ENCODE measurements around the gene B4GALT5. TPM values are rescaled to one million over a fixed set of nuclear protein-coding genes. Genes with fewer than 3 reads are reported as not detected.
"Not testable (repeated sequence)": the region's sequence is repeated elsewhere in the genome, so short reads cannot be mapped to it uniquely, and the experiment has no call there.

B4GALT5 gene
- total RNA-seq, 2 donors from 2014 or later, result 14.8 to 27.3 TPM

GRCh38 chr20:49615051-49615400, 98.7 kb downstream of the B4GALT5 start:
- H3K27me3 Mint-ChIP-seq (ENCODE audit: low read depth); DNase-seq; ATAC-seq (replicated peaks in 1 of 2); H3K4me3 Mint-ChIP-seq; H3K27ac Mint-ChIP-seq; H3K4me1 Mint-ChIP-seq (ENCODE audit: low read depth); H3K9me3 Mint-ChIP-seq; H3K36me3 Mint-ChIP-seq (ENCODE audit: insufficient read depth in 2 of 2): not testable (repeated sequence)

- Mint-ChIP-seq H3K27me3 (ENCODE audit: low read depth) (peaks cover 4% of the 10 kb centered on the region), H3K4me3 (no peak overlapping the region), H3K4me1 (ENCODE audit: low read depth) (peaks cover 8% of the 10 kb centered on the region), H3K36me3 (ENCODE audit: insufficient read depth in 2 of 2) (no peaks in the 10 kb centered on the region), H3K9me3 (no peaks in the 10 kb centered on the region), H3K27ac (no peak overlapping the region)
- ATAC-seq (replicated peaks in 1 of 2), result no peak
- DNase-seq, result no peak
These were observed 99.2 kb downstream of the B4GALT5 start for GRCh38 chr20:49614338-49615050.

GRCh38 chr20:49612127-49612738, 101.4 kb downstream of the B4GALT5 start:
- H3K4me1 Mint-ChIP-seq (ENCODE audit: low read depth), result peaks cover 25% of the 10 kb centered on the region
- ATAC-seq (replicated peaks in 1 of 2) (no peak), DNase-seq (no peak)
- H3K9me3 Mint-ChIP-seq, result no peaks in the 10 kb centered on the region
- peaks cover 14% of the 10 kb centered on the region for H3K27me3 Mint-ChIP-seq (ENCODE audit: low read depth)
- H3K4me3 Mint-ChIP-seq, result no peak overlapping the region
- H3K36me3 Mint-ChIP-seq (ENCODE audit: insufficient read depth in 2 of 2), result no peaks in the 10 kb centered on the region
- no peak overlapping the region for H3K27ac Mint-ChIP-seq

- DNase-seq; H3K9me3 Mint-ChIP-seq; ATAC-seq (replicated peaks in 1 of 2); H3K36me3 Mint-ChIP-seq (ENCODE audit: insufficient read depth in 2 of 2); H3K27ac Mint-ChIP-seq: not testable (repeated sequence)
- peak overlapping the region; percentile 49 to 53 for H3K4me3 Mint-ChIP-seq
- H3K27me3 Mint-ChIP-seq (ENCODE audit: low read depth), result peaks cover 14% of the 10 kb centered on the region
- H3K4me1 Mint-ChIP-seq (ENCODE audit: low read depth), result peaks cover 25% of the 10 kb centered on the region
These were observed 102.0 kb downstream of the B4GALT5 start for GRCh38 chr20:49611539-49612126.

- Mint-ChIP-seq H3K36me3 (ENCODE audit: insufficient read depth in 2 of 2) (no peaks in the 10 kb centered on the region), H3K4me1 (ENCODE audit: low read depth) (peaks cover 25% of the 10 kb centered on the region), H3K27me3 (ENCODE audit: low read depth) (peaks cover 14% of the 10 kb centered on the region), H3K9me3 (no peaks in the 10 kb centered on the region), H3K27ac (no peak overlapping the region), H3K4me3 (peak overlapping the region; percentile 74 to 75)
- peak; percentile 73 to 78 for ATAC-seq (replicated peaks in 1 of 2)
- DNase-seq, result peak; percentile 80 to 90
These were observed 102.8 kb downstream of the B4GALT5 start for GRCh38 chr20:49610691-49611538.

- Mint-ChIP-seq H3K36me3 (ENCODE audit: insufficient read depth in 2 of 2) (no peaks in the 10 kb centered on the region), H3K27me3 (ENCODE audit: low read depth) (peaks cover 14% of the 10 kb centered on the region), H3K27ac (no peak overlapping the region), H3K4me3 (peak overlapping the region; percentile 27 to 53), H3K9me3 (no peaks in the 10 kb centered on the region), H3K4me1 (ENCODE audit: low read depth) (peaks cover 25% of the 10 kb centered on the region)
- peak; percentile 78 to 82 for DNase-seq
- ATAC-seq (replicated peaks in 1 of 2), result peak; percentile 79 to 83
These were observed 104.7 kb downstream of the B4GALT5 start for GRCh38 chr20:49608752-49609670.

GRCh38 chr20:49607568-49607967, 106.1 kb downstream of the B4GALT5 start:
- no peak for ATAC-seq (replicated peaks in 1 of 2)
- peaks cover 25% of the 10 kb centered on the region for H3K4me1 Mint-ChIP-seq (ENCODE audit: low read depth)
- no peaks in the 10 kb centered on the region for H3K36me3 Mint-ChIP-seq (ENCODE audit: insufficient read depth in 2 of 2)
- DNase-seq, result no peak
- no peak overlapping the region for H3K27ac Mint-ChIP-seq
- H3K27me3 Mint-ChIP-seq (ENCODE audit: low read depth), result peaks cover 14% of the 10 kb centered on the region
- no peak overlapping the region for H3K4me3 Mint-ChIP-seq
- H3K9me3 Mint-ChIP-seq, result no peaks in the 10 kb centered on the region

GRCh38 chr20:49603209-49603627, 110.5 kb downstream of the B4GALT5 start:
- H3K4me3 Mint-ChIP-seq, result no peak overlapping the region
- peaks cover 2% of the 10 kb centered on the region for H3K27me3 Mint-ChIP-seq (ENCODE audit: low read depth)
- no peaks in the 10 kb centered on the region for H3K9me3 Mint-ChIP-seq
- no peak for DNase-seq
- no peak for ATAC-seq (replicated peaks in 1 of 2)
- peaks cover 0 to 9% of the 10 kb centered on the region in 2 donors for H3K36me3 Mint-ChIP-seq (ENCODE audit: insufficient read depth in 2 of 2)
- H3K27ac Mint-ChIP-seq, result no peak overlapping the region
- H3K4me1 Mint-ChIP-seq (ENCODE audit: low read depth), result peaks cover 27% of the 10 kb centered on the region

- H3K4me3 Mint-ChIP-seq, result no peak overlapping the region
- H3K36me3 Mint-ChIP-seq (ENCODE audit: insufficient read depth in 2 of 2), result peaks cover 0 to 12% of the 10 kb centered on the region in 2 donors
- no peak for DNase-seq
- no peak overlapping the region for H3K27ac Mint-ChIP-seq
- ATAC-seq (replicated peaks in 1 of 2), result no peak
- H3K27me3 Mint-ChIP-seq (ENCODE audit: low read depth), result no peaks in the 10 kb centered on the region
- no peaks in the 10 kb centered on the region for H3K9me3 Mint-ChIP-seq
- H3K4me1 Mint-ChIP-seq (ENCODE audit: low read depth), result peaks cover 22% of the 10 kb centered on the region
These were observed 111.1 kb downstream of the B4GALT5 start for GRCh38 chr20:49602345-49603208.

GRCh38 chr20:49601153-49601924, 112.3 kb downstream of the B4GALT5 start:
- peak overlapping the region; percentile 4 for H3K27ac Mint-ChIP-seq
- peaks cover 29% of the 10 kb centered on the region for H3K4me1 Mint-ChIP-seq (ENCODE audit: low read depth)
- H3K9me3 Mint-ChIP-seq, result peaks cover 0 to 2% of the 10 kb centered on the region in 2 donors
- ATAC-seq (replicated peaks in 1 of 2) (no peak), DNase-seq (no peak)
- no peak overlapping the region for H3K4me3 Mint-ChIP-seq
- no peaks in the 10 kb centered on the region for H3K27me3 Mint-ChIP-seq (ENCODE audit: low read depth)
- H3K36me3 Mint-ChIP-seq (ENCODE audit: insufficient read depth in 2 of 2), result peaks cover 2 to 18% of the 10 kb centered on the region in 2 donors

GRCh38 chr20:49599746-49600113, 113.9 kb downstream of the B4GALT5 start:
- Mint-ChIP-seq H3K36me3 (ENCODE audit: insufficient read depth in 2 of 2) (peaks cover 10 to 27% of the 10 kb centered on the region in 2 donors), H3K9me3 (peaks cover 0 to 2% of the 10 kb centered on the region in 2 donors), H3K4me1 (ENCODE audit: low read depth) (peaks cover 45% of the 10 kb centered on the region), H3K27ac (no peak overlapping the region), H3K4me3 (no peak overlapping the region), H3K27me3 (ENCODE audit: low read depth) (no peaks in the 10 kb centered on the region)
- DNase-seq (no peak), ATAC-seq (replicated peaks in 1 of 2) (no peak)
